HG03439 (cell line): ENCODE results near the gene MKX.

Experiments used
- ATAC-seq: cut with Tn5 transposase; IDR thresholded peaks from one replicate; pipeline ENCODE4 v1.9.1; 2021; ENCODE audit warnings: mild to moderate bottlenecking, moderate library complexity; ENCODE audit not compliant: unreplicated experiment

Gene MKX

GRCh38 chr10:27742195-27743011, 3.2 kb downstream of the MKX start:
- ATAC-seq = peak; percentile 91

- ATAC-seq = no peak
These were observed 4.2 kb downstream of the MKX start for GRCh38 chr10:27741173-27742091.

GRCh38 chr10:27736396-27736795, 9.2 kb downstream of the MKX start:
- no peak for ATAC-seq

GRCh38 chr10:27730041-27730440, 15.6 kb downstream of the MKX start:
- no peak for ATAC-seq

GRCh38 chr10:27728338-27728737, 17.3 kb downstream of the MKX start:
- no peak for ATAC-seq

GRCh38 chr10:27724287-27724686, 21.3 kb downstream of the MKX start:
- no peak for ATAC-seq

GRCh38 chr10:27723436-27723835, 22.2 kb downstream of the MKX start:
- no peak for ATAC-seq

- ATAC-seq = no peak
These were observed 25.1 kb downstream of the MKX start for GRCh38 chr10:27720529-27720928.

GRCh38 chr10:27719052-27719451, 26.6 kb downstream of the MKX start:
- ATAC-seq = no peak

GRCh38 chr10:27717861-27718260, 27.8 kb downstream of the MKX start:
- no peak for ATAC-seq

GRCh38 chr10:27717224-27717623, 28.4 kb downstream of the MKX start:
- ATAC-seq = no peak

GRCh38 chr10:27716521-27716920, 29.1 kb downstream of the MKX start:
- no peak for ATAC-seq

GRCh38 chr10:27715505-27715904, 30.1 kb downstream of the MKX start:
- no peak for ATAC-seq

GRCh38 chr10:27714349-27714748, 31.3 kb downstream of the MKX start:
- no peak for ATAC-seq

GRCh38 chr10:27713941-27714340, 31.7 kb downstream of the MKX start:
- ATAC-seq = no peak

GRCh38 chr10:27710014-27710413, 35.6 kb downstream of the MKX start:
- ATAC-seq = no peak

GRCh38 chr10:27709304-27709703, 36.3 kb downstream of the MKX start:
- no peak for ATAC-seq

GRCh38 chr10:27701938-27702537, 43.6 kb downstream of the MKX start:
- ATAC-seq = no peak

- ATAC-seq = no peak
These were observed 45.8 kb downstream of the MKX start for GRCh38 chr10:27699776-27700175.

- no peak for ATAC-seq
These were observed 46.7 kb downstream of the MKX start for GRCh38 chr10:27698961-27699360.

- no peak for ATAC-seq
These were observed 49.2 kb downstream of the MKX start for GRCh38 chr10:27696466-27696865.

- no peak for ATAC-seq
These were observed 49.9 kb downstream of the MKX start for GRCh38 chr10:27695706-27696105.
